GM11168 (cell line): Measurements from ENCODE around the gene EP400.
"Not testable (repeated sequence)": the region's sequence is repeated elsewhere in the genome, so short reads cannot be mapped to it uniquely, and the experiment has no call there.

ENCODE experiments used
- in situ Hi-C: fragments of 300-500 bp; cut with MboI; formaldehyde crosslinking; loops from one replicate; pipeline ENCODE4 v1.12.0; 2022; ENCODE audit warnings: low sequenced_read_pairs; ENCODE audit not compliant: unreplicated experiment

The EP400 gene

DNA sequence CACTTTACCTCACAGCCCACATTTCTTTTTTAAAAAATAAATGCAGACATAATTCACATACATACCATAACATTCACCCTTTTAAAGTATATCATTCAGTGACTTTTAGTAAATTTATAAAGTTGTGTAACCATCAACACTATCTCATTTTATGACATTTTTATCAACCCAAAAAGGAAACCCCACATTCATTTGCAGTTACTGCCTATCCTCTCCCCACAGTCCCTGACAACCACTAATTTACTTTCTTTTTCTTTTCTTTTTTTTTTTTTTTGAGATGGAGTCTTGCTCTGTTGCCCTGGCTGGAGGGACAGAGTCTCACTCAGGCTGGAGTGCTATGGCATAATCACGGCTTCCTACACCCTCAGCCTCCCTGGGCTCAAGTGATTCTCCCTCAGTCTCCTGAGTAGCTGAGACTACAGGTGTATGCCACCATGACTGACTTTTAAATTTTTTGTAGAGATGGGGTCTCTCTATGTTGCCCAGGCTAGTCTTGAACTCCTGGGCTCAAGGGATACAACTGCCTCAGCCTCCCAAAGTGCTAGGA lies 1.5 kb upstream of the EP400 start:
- in situ Hi-C loops = no loop called here

DNA sequence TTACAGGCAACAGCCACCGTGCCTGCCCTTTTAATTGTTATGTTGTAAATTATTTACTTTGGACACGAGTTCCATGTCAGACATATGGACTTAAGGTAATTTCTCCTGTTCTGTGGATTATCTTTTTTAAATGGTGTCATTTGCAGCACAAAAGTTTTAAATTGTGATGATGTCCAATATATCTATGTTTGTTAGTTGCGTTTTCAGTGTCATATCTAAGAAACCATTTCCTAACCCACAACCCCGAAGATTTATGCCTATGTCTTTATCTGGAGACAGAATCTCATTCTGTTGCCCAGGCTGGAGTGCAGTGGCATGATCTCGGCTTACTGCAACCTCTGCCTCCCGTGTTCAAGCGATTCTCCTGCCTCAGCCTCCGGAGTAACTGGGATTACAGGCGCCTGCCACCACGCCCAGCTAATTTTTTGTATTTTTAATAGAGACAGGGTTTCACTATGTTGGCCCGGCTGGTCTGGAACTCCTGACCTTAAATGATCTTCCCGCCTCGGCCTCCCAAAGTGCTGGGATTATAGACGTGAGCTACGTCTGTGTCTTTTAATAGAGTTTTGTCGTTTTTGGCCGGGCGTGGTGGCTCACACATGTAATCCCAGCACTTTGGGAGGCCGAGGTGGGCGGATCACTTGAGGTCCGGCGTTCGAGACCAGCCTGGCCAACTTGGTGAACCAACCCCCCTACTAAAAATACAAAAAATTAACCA lies 870 bp upstream of the EP400 start:
- in situ Hi-C loops = not testable (repeated sequence)

DNA sequence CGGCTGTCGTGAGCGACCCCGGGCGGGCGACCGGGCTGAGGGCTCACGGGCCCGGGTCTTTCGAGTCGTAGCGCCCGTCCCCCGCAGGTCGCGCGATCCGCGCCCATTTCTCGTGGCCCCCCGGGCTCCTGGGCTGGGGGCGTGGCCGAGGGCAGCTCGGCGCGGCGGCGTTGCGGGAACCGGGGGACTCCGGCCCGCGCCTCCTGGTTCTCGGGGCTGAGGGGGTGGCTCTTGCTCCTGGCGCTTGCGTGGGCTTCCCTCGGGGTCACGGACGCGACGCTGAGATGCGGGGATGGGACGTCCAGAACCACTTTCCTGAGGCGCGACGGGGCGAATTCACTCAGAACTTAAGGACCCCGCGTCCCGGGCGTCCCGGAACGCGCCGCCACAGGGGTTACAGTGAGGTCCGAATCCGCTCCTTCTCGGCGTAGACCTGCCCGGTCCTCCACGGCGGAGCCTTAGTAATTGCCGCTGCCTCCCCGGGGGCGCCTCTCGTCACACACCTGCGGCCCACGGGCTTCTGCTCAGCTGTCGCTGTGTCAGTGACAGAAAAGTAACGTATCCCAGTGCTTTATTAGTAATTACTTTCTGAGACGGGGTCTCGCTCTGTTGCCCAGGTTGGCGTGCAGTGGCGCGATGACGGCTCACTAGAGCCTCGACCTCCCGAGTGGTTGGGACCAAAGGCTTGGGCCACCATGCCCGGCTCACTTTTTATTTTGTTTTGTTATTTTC lies 606 bp downstream of the EP400 start:
- in situ Hi-C loops = no loop called here

DNA sequence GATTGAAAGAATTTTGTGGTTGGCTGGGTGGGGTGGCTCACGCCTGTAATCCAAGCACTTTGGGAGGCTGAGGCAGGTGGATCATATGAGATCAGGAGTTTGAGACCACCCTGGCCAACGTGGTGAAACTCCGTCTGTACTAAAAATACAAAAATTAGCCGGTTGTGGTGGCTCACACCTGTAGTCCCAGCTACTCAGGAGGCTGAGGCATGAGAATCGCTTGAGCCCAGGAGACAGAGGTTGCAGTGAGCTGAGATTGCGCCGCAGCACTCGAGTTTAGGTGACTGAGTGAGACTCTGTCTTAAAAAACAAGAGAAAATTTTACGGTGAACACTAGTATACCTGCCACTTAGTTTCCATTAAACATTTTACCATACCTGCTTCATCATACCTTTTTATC lies 4.1 kb downstream of the EP400 start:
- in situ Hi-C loops = not testable (repeated sequence)

DNA sequence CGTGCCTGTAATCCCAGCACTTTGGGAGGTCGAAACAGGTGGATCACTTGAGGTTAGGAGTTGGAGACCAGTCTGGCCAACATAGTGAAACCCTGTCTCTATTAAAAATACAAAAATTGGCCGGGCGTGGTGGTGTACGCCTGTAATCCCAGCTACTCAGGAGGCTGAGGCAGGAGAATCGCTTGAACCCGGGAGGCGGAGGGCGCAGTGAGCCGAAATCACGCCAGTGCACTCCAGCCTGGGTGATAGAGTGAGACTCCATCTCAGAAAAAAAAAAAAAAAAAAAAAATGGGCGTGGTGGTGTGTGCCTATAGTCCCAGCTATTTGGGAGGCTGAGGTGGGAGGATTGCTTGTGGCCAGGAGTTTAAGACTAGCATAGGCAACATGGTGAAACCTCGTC lies 4.7 kb downstream of the EP400 start:
- in situ Hi-C loops = not testable (repeated sequence)

DNA sequence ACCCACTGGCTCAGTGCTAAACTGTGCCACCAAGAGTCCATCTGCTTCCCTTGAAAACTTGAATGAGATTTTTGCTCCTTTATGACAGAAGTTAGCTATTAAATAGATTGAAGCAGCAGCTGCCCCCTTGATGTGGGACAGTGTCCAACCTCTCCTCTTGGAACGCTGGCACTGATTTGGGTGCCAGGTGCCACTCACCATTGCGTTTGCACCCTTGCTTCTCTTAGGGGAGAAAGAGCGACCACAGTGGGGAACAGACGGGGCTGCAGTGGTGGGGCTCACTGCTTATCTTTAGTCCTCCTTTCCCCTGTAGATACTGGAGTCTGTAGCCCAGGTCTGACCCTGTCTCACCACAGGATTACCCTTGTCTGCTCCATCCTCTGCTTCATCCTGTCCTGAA lies 9.4 kb downstream of the EP400 start:
- in situ Hi-C loops = no loop called here

DNA sequence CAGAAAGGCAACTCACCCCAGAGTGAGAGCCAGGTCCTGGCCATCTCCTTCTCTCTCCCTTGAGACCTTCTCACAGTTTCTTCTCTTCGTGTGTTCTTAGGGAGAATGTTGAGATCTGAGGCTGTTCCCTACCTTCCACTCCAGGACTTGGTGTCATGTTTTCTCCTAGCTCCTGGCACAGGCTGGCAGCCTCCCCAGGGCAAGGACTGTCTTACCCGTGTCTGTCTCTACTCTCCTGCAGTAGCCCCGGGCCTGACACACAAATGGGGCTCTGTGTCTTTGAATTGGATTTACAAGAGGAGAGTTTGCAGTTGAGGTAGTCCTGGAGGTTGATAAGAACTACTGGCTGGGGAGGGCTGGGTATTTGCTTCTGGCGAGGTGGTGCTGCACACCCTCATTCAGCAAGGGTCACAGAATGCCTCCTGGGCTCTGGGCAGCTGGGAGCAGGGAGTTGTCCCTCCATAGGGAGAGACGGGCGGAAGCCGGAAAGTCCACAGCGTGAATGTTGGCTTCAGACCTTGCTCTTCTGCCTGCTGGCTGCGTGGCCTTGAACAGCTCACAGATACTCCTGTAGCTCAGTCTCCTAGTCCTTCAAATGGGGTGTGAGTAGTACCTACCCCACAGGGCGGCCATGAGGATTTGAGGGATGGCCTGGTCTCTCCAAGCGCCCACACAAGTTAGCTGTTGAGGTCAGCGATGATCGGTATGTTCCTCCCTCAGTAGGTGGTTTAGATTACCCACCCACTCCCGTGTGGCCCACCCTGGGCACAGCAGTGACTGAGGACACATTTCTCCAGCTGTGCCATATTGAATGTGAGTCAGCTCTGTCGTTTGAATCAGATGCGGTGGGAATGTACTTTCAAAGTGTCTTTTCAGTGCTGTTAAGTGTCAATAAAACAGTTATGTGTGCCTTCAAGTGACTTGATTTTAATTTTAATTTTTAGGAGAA lies 10.2 kb downstream of the EP400 start:
- in situ Hi-C loops = no loop called here

DNA sequence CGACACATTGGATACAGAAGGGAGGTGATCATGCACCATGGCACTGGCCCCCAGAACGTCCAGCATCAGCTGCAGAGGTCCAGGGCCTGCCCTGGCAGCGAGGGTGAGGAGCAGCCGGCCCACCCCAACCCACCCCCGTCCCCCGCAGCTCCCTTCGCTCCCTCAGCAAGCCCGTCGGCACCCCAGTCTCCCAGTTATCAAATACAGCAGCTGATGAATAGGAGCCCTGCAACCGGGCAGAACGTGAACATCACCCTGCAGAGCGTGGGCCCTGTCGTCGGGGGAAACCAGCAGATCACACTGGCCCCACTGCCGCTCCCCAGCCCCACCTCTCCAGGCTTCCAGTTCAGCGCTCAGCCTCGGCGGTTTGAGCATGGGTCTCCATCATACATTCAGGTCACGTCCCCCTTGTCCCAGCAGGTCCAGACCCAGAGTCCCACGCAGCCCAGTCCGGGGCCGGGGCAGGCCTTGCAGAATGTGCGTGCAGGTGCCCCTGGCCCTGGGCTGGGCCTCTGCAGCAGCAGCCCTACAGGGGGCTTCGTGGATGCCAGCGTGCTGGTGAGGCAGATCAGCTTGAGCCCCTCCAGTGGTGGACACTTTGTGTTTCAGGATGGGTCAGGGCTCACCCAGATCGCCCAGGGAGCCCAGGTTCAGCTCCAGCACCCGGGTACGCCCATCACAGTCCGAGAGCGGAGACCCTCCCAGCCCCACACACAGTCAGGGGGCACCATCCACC lies 11.0 kb downstream of the EP400 start:
- in situ Hi-C loops = not testable (repeated sequence)

DNA sequence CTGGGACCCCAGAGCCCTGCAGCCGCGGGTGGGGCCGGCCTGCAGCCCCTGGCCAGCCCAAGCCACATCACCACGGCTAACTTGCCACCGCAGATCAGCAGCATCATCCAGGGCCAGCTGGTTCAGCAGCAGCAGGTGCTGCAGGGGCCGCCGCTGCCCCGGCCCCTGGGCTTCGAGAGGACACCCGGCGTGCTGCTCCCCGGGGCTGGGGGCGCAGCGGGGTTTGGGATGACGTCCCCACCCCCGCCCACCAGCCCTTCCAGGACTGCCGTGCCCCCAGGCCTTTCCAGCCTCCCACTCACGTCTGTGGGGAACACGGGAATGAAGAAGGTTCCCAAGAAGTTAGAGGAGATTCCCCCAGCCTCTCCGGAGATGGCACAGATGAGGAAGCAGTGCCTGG lies 11.6 kb downstream of the EP400 start:
- in situ Hi-C loops = not testable (repeated sequence)

DNA sequence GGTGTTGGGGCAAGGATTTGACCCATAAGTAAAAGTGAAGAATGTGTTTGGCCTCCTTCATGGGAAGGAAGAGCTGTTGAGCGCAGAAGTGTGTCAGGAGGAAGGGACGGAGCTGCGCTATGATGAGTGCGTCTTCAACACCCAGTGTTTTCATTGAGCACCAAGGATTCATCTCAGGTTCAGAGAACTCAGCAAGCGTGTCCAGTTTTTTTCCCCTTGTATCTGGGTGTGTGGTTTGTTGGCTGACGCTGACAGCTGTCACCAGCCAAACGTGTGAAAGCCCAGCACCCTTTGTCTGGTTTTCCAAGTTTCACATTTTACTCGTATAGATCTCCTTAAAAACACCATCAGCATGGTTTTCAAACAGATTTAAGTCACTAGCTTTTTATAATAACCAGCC lies 12.3 kb downstream of the EP400 start:
- in situ Hi-C loops = no loop called here

DNA sequence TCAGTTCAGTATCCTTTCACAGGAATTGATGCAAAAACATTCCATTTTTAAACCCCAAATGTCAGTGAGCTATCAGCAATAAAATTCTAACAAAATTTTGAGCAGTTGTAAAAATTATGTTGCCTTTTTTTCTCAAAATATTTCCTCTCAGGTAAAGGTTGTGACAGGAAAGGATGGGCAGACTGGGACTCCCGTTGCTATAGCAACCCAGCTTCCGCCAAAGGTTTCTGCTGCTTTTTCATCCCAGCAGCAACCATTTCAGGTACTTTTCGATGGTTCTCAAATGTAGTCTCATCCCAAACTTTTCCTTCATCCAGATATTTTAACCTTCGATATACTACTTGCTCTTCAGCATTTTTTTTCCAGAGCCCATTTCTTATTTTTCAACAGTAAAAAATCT lies 13.6 kb downstream of the EP400 start:
- in situ Hi-C loops = no loop called here

DNA sequence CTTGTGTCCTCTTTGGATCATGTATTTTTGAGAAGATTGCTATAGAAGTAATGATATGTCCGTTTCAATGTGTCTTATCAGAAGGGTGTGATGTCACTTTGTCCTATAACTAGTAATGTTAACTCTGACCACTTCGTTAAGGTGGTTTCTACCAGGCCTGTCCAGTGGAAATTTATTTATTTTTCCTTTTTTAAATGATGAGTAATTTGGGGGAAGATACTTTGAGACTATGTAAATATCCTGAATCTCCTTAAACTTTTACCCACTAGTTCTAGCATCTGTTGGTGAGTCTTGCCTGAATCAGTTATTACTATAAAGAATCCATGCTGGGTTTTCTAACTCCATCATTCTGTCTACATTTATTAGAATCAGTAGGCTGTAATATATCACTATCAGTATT lies 15.3 kb downstream of the EP400 start:
- in situ Hi-C loops = no loop called here

DNA sequence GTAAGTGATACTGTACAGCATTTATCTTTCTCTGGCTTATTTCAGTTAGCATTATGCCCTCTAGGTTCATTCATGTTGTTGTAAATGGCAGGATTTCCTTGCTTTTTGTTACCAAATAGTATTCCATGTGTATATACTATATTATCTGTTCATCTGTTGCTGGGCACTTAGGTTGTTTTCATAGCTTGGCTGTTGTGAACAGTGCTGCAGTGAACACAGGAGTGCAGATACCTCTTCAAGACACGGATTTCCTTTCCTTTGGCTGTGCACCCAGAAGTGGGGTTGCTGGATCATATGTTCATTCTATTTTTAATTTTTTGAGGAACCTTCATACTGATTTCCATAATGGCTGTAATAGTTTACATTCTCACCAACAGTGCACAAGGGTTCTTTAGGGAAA lies 21.5 kb downstream of the EP400 start:
- in situ Hi-C loops = no loop called here

DNA sequence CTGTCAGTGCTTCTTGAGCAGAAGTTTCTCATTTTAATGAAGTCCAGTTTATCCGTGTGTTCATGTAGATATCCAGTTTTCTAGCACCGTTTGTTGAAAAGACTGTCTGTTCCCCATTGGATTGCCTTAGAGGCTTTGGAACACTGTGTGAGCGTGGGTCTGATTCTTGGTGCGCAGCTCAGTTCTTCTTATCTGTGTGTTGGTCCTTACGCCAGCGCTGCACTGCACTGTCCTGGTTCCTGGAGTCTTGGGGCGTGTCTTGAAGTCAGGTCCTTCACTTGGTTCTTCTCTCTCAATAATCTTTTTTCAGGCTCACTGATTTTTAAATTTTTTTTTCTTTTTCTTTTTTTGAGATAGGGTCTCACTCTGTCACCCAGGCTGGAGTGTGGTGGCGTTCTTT lies 25.5 kb downstream of the EP400 start:
- in situ Hi-C loops = no loop called here

DNA sequence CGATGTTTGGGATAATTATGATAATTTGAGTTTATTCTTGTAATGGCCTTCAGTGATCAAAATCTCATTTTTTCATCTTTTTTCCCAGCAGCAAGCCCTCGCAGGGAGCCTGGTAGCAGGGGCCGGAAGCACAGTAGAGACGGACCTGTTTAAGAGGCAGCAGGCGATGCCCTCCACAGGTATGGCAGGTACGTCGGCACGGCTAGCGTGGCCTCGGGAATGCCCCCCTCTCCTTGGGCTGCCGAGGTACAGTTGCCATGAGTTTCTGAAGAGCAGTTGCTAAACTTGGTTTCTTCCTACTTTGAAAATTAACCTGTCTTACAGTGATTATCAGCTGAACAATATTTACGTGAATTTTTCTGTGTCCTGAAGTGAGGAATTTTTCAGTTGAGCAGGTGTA lies 29.9 kb downstream of the EP400 start:
- in situ Hi-C loops = no loop called here

DNA sequence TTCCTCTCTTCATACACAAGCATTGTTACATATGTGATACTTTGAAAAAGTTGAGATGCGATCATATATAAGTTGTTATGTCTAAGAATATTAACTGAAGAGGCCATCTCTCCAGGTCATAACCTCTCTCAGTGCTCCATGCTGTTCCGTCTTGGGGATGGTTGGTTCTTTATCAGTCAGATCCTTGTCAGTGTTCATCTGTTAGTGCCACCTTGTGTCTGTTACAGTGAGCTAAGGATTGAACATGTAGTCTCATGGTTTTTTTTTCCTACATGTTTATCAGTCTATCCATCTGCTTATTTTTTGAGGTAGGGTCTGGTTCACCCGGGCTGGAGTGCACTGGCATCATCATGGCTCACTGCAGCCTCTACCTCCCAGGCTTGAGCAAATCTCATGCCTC lies 30.5 kb downstream of the EP400 start:
- in situ Hi-C loops = no loop called here

DNA sequence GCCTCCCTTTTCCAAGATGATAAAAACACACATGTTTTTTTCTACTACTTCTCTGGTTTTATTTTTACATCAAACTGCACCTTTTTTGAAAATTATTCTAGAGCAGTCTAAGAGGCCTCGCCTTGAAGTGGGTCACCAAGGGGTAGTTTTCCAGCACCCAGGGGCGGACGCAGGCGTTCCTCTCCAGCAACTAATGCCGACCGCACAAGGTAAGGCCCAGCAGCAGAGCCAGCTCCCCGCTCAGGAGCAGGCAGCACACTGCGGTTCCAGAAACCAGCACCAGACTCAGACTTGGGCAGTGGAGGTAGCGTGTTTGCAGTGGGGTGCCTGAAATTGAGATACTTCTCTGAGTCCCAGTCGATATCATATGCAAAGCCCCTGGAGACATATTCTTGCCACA lies 31.6 kb downstream of the EP400 start:
- in situ Hi-C loops = no loop called here

DNA sequence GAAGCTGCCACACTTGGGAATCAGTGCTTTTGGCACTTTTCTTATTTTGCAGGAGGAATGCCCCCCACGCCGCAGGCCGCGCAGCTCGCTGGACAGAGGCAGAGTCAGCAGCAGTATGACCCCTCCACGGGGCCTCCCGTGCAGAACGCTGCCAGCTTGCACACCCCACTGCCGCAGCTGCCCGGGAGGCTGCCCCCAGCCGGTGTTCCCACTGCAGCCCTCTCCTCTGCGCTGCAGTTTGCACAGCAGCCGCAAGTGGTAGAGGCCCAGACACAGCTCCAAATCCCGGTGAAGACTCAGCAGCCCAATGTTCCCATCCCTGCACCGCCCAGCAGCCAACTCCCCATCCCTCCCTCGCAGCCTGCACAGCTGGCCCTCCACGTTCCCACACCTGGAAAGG lies 32.3 kb downstream of the EP400 start:
- in situ Hi-C loops = no loop called here

DNA sequence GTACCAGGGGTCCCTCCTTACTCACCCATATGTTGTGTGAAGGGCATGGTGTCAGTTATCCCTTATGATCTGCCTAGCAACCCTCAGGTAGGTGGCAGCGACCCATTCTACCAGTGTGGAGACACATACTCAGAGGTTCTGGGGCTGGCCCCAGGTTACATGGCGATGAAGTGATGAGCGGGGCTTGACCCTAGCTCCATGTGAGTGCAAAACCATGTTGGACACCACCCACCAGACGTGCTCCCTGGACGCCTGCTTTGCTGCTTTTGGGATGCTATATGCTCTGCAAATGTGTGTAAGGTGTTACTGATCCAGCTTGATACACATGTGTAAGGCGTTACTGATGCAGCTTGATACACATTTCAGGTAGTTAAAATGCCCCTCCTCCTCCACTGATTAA lies 33.3 kb downstream of the EP400 start:
- in situ Hi-C loops = no loop called here

DNA sequence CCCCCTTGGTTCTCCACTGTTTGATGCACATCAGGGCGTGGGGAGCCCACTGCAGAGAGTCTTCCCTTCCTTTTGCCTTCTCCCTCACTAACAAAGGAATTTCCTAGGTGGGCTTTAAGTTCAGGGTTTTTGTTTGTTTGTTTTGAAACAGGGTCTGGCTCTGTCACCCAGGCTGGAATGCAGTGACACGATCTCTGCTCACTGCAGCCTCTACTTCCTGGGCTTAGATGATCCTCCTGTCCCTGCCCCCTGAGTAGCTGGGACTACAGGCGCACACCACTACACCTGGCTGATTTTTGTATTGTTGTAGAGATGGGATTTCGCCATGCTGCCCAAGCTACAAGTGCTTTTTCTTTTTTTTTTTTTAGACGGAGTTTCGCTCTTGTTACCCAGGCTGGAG lies 33.8 kb downstream of the EP400 start:
- in situ Hi-C loops = no loop called here
